IMR-90 (cell line): ENCODE data around the gene CCK. TPM values are rescaled to one million over a fixed set of nuclear protein-coding genes. Genes with fewer than 3 reads are reported as not detected.

Experiments
- ATAC-seq: fragments of 200-7000 bp; cut with Tn5 transposase; 2 replicates; pipeline ENCODE4 v1.9.1; 2020; ENCODE audit warnings: low read depth, mild to moderate bottlenecking, moderate library complexity
- BruUV-seq: library from RNA; stranded (reverse); fragments of 400-500 nt; replicated peaks from 2 replicates; lab custom pipeline; 2021; lab: Mats Ljungman, UMichigan
- CTCF ChIA-PET: fragments of 300-600 bp; formaldehyde crosslinking; extraction: SDS; loops from one replicate; lab custom pipeline; 2021; ENCODE audit warnings: antibody characterized with exemption; lab: Yijun Ruan, JAX
- POLR2A ChIA-PET: fragments of 300-600 bp; sonication (Branson Sonifier 250); formaldehyde crosslinking; loops from one replicate; lab custom pipeline; 2022; ENCODE audit warnings: antibody characterized with exemption; ENCODE audit not compliant: unreplicated experiment; lab: Charles Lee
- DNase-seq: peaks from one replicate; pipeline ENCODE4 v3.0.0; 2013
- H2AFZ ChIP-seq: replicated peaks from 2 replicates; pipeline ENCODE3; 2013; ENCODE audit warnings: low read length, mild to moderate bottlenecking; ENCODE audit not compliant: poor library complexity
- H2AK5ac ChIP-seq: 2 replicates; pipeline ENCODE4 v1.6.1; 2013; ENCODE audit warnings: low read depth, low read length, inconsistent platforms
- H2AK9ac ChIP-seq: replicated peaks from 2 replicates; pipeline ENCODE3; 2013; ENCODE audit warnings: mild to moderate bottlenecking, low read depth, low read length, moderate library complexity; ENCODE audit not compliant: poor library complexity
- H2BK120ac ChIP-seq: 2 replicates; pipeline ENCODE4 v1.6.1; 2013; ENCODE audit warnings: low read depth, low read length, inconsistent platforms
- H2BK15ac ChIP-seq: 3 replicates; pipeline ENCODE4 v1.6.1; 2013; ENCODE audit warnings: low read depth, low read length, inconsistent platforms
- H2BK20ac ChIP-seq: 2 replicates; pipeline ENCODE4 v1.6.1; 2013; ENCODE audit warnings: low read depth, mild to moderate bottlenecking, inconsistent platforms, low read length, moderate library complexity
- H2BK5ac ChIP-seq: 2 replicates; pipeline ENCODE4 v1.6.1; 2013; ENCODE audit warnings: mild to moderate bottlenecking, low read depth, low read length, inconsistent platforms; ENCODE audit not compliant: poor library complexity, severe bottlenecking
- H3K14ac ChIP-seq: replicated peaks from 2 replicates; pipeline ENCODE4 v1.6.1; 2013; ENCODE audit warnings: low read depth, low read length, inconsistent platforms
- H3K18ac ChIP-seq: 2 replicates; pipeline ENCODE4 v1.6.1; 2013; ENCODE audit warnings: low read depth, low read length, control low read depth
- H3K23ac ChIP-seq: 2 replicates; pipeline ENCODE4 v1.6.1; 2013; ENCODE audit warnings: low read depth, low read length, inconsistent platforms
- H3K27ac ChIP-seq: 2 replicates; pipeline ENCODE4 v1.5.1; 2013; ENCODE audit warnings: mild to moderate bottlenecking, control low read depth, low read length; ENCODE audit not compliant: insufficient read depth
- H3K27me3 ChIP-seq: 2 replicates; pipeline ENCODE4 v1.6.1; 2013; ENCODE audit warnings: low read length; ENCODE audit not compliant: control insufficient read depth, insufficient read depth
- H3K36me3 ChIP-seq: 2 replicates; pipeline ENCODE4 v1.6.1; 2013; ENCODE audit warnings: low read length, mixed read lengths; ENCODE audit not compliant: control insufficient read depth, insufficient read depth
- H3K4ac ChIP-seq: 2 replicates; pipeline ENCODE4 v1.6.1; 2013; ENCODE audit warnings: low read depth, low read length, inconsistent platforms
- H3K4me1 ChIP-seq: 2 replicates; pipeline ENCODE4 v1.6.1; 2013; ENCODE audit warnings: low read length, mixed read lengths; ENCODE audit not compliant: control insufficient read depth, insufficient read depth
- H3K4me2 ChIP-seq: 2 replicates; pipeline ENCODE4 v1.6.1; 2013; ENCODE audit warnings: low read depth, mild to moderate bottlenecking, control low read depth, low read length, moderate library complexity
- H3K4me3 ChIP-seq: 2 replicates; pipeline ENCODE4 v1.5.1; 2013; ENCODE audit warnings: low read depth, mild to moderate bottlenecking, control low read depth, low read length, moderate library complexity; ENCODE audit not compliant: insufficient read depth
- H3K56ac ChIP-seq: 2 replicates; pipeline ENCODE4 v1.6.1; 2013; ENCODE audit warnings: low read length, inconsistent platforms; ENCODE audit not compliant: insufficient read depth; ENCODE audit errors: extremely low read depth
- H3K79me1 ChIP-seq, 2 experiments: 2 replicates each; pipeline ENCODE4 v1.6.1; 2013; ENCODE audit warnings: low read length in 2 of 2, inconsistent platforms in 1 of 2, low read depth in 1 of 2
- H3K9ac ChIP-seq: 2 replicates; pipeline ENCODE4 v1.6.1; 2013; ENCODE audit warnings: low read depth, low read length, control low read depth
- H3K9me1 ChIP-seq: 2 replicates; pipeline ENCODE4 v1.6.1; 2013; ENCODE audit warnings: low read length, inconsistent platforms; ENCODE audit not compliant: insufficient read depth
- H3K9me3 ChIP-seq: 2 replicates; pipeline ENCODE4 v1.6.1; 2013; ENCODE audit warnings: low read length; ENCODE audit not compliant: control insufficient read depth, insufficient read depth
- H4K20me1 ChIP-seq: 2 replicates; pipeline ENCODE4 v1.6.1; 2013; ENCODE audit warnings: low read length, inconsistent platforms; ENCODE audit not compliant: insufficient read depth
- H4K5ac ChIP-seq: 2 replicates; pipeline ENCODE4 v1.6.1; 2013; ENCODE audit warnings: mild to moderate bottlenecking, low read depth, low read length, control low read depth
- H4K8ac ChIP-seq, 2 experiments: 2 replicates each; pipeline ENCODE4 v1.6.1; 2013; ENCODE audit warnings: low read depth in 2 of 2, low read length in 2 of 2, control low read depth in 1 of 2, inconsistent platforms in 1 of 2
- H4K91ac ChIP-seq: 2 replicates; pipeline ENCODE4 v1.6.1; 2013; ENCODE audit warnings: low read depth, low read length, inconsistent platforms; ENCODE audit not compliant: insufficient read depth
- FOS ChIP-seq: fragments of 150-350 bp; IDR thresholded peaks from 2 replicates; pipeline ENCODE4 v1.6.1; 2016; ENCODE audit warnings: low read depth, low read length
- MAZ ChIP-seq: IDR thresholded peaks from 2 replicates; pipeline ENCODE4 v1.6.1; 2012; ENCODE audit warnings: low read depth, mild to moderate bottlenecking, low read length, improper control_type of control experiment, moderate library complexity, borderline replicate concordance
- POLR2A ChIP-seq: IDR thresholded peaks from 2 replicates; pipeline ENCODE4 v1.6.1; 2012; ENCODE audit warnings: mild to moderate bottlenecking, low read depth, low read length
- RAD21 ChIP-seq: IDR thresholded peaks from 2 replicates; pipeline ENCODE4 v1.6.1; 2012; ENCODE audit warnings: low read length, improper control_type of control experiment
- RFX5 ChIP-seq: IDR thresholded peaks from 2 replicates; pipeline ENCODE4 v1.8.0; 2012; ENCODE audit warnings: low read depth, mild to moderate bottlenecking, low read length, moderate library complexity
- WGBS, 2 experiments: methylation state at CpG; one replicate each; pipeline versions ENCODE4 v1.1.5 to v1.1.7; 2013; ENCODE audit warnings: missing lambda C conversion rate in 2 of 2; ENCODE audit not compliant: insufficient read length in 1 of 2; ENCODE audit errors: extremely low coverage in 2 of 2; 5-methylcytosine and 5-hydroxymethylcytosine counted together
- dilution Hi-C: fragments of 300-500 bp; cut with HindIII; formaldehyde crosslinking; loops from one replicate; pipeline ENCODE4 v1.14.3; 2018; ENCODE audit warnings: low sequenced_read_pairs; ENCODE audit not compliant: unreplicated experiment
- in situ Hi-C: fragments of 300-500 bp; cut with MboI; formaldehyde crosslinking; loops from 3 replicates; pipeline ENCODE4 v1.14.3; 2019; ENCODE audit warnings: low sequenced_read_pairs, inconsistent platforms, mixed read lengths
- intact Hi-C: fragments of 100-400 bp; cut with micrococcal nuclease; formaldehyde crosslinking; loops from 2 replicates; pipeline ENCODE4 v1.10.0; 2022
- polyA plus RNA-seq, 3 experiments: library from polyadenylated mRNA; depleted of rRNA; stranded (reverse); fragments of >200 nt; gene quantifications; 2 replicates each; pipeline ENCODE4 v1.2.3, GENCODE V29; 2012; ENCODE audit warnings: low replicate concordance in 1 of 3
- total RNA-seq: library from RNA; depleted of rRNA; stranded (reverse); fragments of >200 nt; gene quantifications from 2 replicates; pipeline ENCODE4 v1.2.3, GENCODE V29; 2012
- TF ChIP-seq, protein P1 (sequence below): fragments of 150-350 bp; IDR thresholded peaks from 2 replicates; pipeline ENCODE4 v1.6.1; 2016; ENCODE audit warnings: low read depth, mild to moderate bottlenecking, low read length, moderate library complexity, borderline replicate concordance

Gene CCK
- total and polyA plus RNA-seq, 2 of the 4 experiments (the other 2 are of a cell fraction): 0.43 TPM; not detected in 1

DNA sequence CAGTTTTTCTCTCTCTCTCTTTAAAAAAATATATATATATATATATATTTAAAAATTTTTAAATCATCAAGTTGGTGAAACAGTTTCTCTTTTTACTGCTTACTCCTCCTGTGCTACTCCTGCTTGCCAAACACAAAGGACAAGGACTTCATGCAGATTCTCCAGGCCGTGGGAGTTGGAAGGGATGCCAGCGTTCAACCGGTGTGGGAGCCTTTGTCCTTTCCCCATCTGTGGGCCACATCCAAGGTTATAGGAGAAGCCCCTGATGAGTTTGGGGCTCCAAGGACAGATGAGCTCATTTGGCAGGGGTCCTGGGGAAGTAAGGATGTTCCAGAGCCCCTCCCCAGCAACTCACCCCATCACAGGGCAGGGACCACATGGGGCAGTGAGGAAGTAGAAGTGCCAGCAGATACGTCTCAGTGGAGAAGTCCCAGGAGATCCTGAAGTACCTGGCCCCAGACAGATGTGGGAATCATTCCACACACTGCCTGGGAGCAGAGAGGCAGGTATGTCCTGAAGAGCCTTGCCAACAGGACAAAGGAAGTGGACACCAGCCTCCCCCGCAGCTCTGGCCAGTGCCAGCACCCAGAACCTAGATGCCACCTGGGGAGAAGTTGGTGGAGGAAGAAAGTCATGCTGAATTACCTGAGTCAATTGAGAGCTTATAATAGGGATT lies 36.6 kb downstream of the CCK start:
- H3K27ac ChIP-seq: no peak overlapping the region
- no peaks in the 10 kb centered on the region for H3K79me1 ChIP-seq
- no TSS peak for BruUV-seq
- H3K27me3 ChIP-seq: peaks cover 11% of the 10 kb centered on the region; the same call in 1 of the 2 replicates
- H3K18ac ChIP-seq: no peak overlapping the region
- DNase-seq (no peak), ATAC-seq (no peak)
- H2AK9ac ChIP-seq: no peak overlapping the region
- no peak overlapping the region for H3K14ac ChIP-seq
- no peak overlapping the region for H3K56ac ChIP-seq
- intact Hi-C loops (loop anchor here (2.0 to 5.0 kb wide), 2 partner anchors 112 to 335 kb away; no protein-coding TSS in a partner anchor), dilution Hi-C loops (no loop called here), in situ Hi-C loops (loop anchor here (10.0 kb wide), 1 partner anchor 215 kb away; no protein-coding TSS in a partner anchor)
- H3K4ac ChIP-seq: no peak overlapping the region
- H3K4me3 ChIP-seq: no peak overlapping the region
- WGBS, 2 experiments: no CpG with 5 or more reads among the region's 5 CpGs
- no peak overlapping the region for H2BK20ac ChIP-seq
- ChIA-PET CTCF (interaction anchor here (0.6 to 1.7 kb wide), 6 partner anchors 8 to 219 kb away, joined by 3 to 13 read pairs (median 4); no protein-coding TSS in a partner anchor), POLR2A (no interaction called here)
- no peak overlapping the region for H3K4me2 ChIP-seq
- H2BK15ac ChIP-seq: no peak overlapping the region
- TF ChIP-seq MAZ: no peak
- TF ChIP-seq RAD21: no peak
- no peak for TF ChIP-seq FOS
- TF ChIP-seq POLR2A: no peak
- TF ChIP-seq RFX5: no peak
- TF ChIP-seq, protein P1, sequence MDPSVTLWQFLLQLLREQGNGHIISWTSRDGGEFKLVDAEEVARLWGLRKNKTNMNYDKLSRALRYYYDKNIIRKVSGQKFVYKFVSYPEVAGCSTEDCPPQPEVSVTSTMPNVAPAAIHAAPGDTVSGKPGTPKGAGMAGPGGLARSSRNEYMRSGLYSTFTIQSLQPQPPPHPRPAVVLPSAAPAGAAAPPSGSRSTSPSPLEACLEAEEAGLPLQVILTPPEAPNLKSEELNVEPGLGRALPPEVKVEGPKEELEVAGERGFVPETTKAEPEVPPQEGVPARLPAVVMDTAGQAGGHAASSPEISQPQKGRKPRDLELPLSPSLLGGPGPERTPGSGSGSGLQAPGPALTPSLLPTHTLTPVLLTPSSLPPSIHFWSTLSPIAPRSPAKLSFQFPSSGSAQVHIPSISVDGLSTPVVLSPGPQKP: no peak
- H2BK120ac ChIP-seq: no peak overlapping the region
- H2BK5ac ChIP-seq: no peak overlapping the region
- no peak overlapping the region for H4K5ac ChIP-seq
- peaks cover 5% of the 10 kb centered on the region for H3K4me1 ChIP-seq
- H3K36me3 ChIP-seq: no peaks in the 10 kb centered on the region
- H3K9me3 ChIP-seq: no peaks in the 10 kb centered on the region
- no peak overlapping the region for H3K9ac ChIP-seq
- H4K8ac ChIP-seq: no peak overlapping the region
- H2AK5ac ChIP-seq: no peak overlapping the region; the same call in 1 of the 2 replicates
- H3K9me1 ChIP-seq: peaks cover 2% of the 10 kb centered on the region; the same call in 1 of the 2 replicates
- H3K23ac ChIP-seq: no peak overlapping the region
- H2AFZ ChIP-seq: no peak overlapping the region
- no peaks in the 10 kb centered on the region for H4K20me1 ChIP-seq
- H4K91ac ChIP-seq: no peak overlapping the region
